H1 (cell line): ENCODE measurements around the gene PLCZ1. TPM values are rescaled to one million over a fixed set of nuclear protein-coding genes. Genes with fewer than 3 reads are reported as not detected.

ENCODE experiments used
- CTCF ChIA-PET: fragments of 300-600 bp; sonication (Branson Sonifier 250); formaldehyde crosslinking; loops from one replicate; lab custom pipeline; 2021; ENCODE audit not compliant: partially characterized antibody; lab: Charles Lee
- POLR2A ChIA-PET: fragments of 300-600 bp; sonication (Branson Sonifier 250); formaldehyde crosslinking; loops from one replicate; lab custom pipeline; 2021; ENCODE audit warnings: inconsistent platforms; ENCODE audit not compliant: partially characterized antibody; lab: Charles Lee
- DNase-seq, 2 experiments: peaks; one replicate each; pipeline versions ENCODE4 v3.0.0 to v3.0.0-alpha.2; 2010 to 2022; ENCODE audit warnings: low spot score in 2 of 2, low read depth in 1 of 2, mixed read lengths in 1 of 2
- FAIRE-seq: peaks from 2 replicates; lab custom pipeline; 2011; peaks lifted over from hg19 to GRCh38; lab: Jason Lieb, UNC
- H2AFZ ChIP-seq: 2 replicates; pipeline ENCODE4 v1.8.1; 2012; ENCODE audit warnings: low read length, inconsistent platforms
- H2AK5ac ChIP-seq: 2 replicates; pipeline ENCODE4 v1.6.1; 2013; ENCODE audit warnings: low read depth, low read length
- H2BK120ac ChIP-seq: replicated peaks from 2 replicates; pipeline ENCODE3; 2013; ENCODE audit warnings: low read depth, low read length, inconsistent platforms
- H2BK12ac ChIP-seq: 2 replicates; pipeline ENCODE4 v1.6.1; 2013; ENCODE audit warnings: low read depth, low read length
- H2BK15ac ChIP-seq: 2 replicates; pipeline ENCODE4 v1.6.1; 2013; ENCODE audit warnings: low read length
- H2BK20ac ChIP-seq: 2 replicates; pipeline ENCODE4 v1.6.1; 2013; ENCODE audit warnings: low read length
- H2BK5ac ChIP-seq: 2 replicates; pipeline ENCODE4 v1.6.1; 2013; ENCODE audit warnings: low read depth, low read length
- H3K14ac ChIP-seq: 2 replicates; pipeline ENCODE4 v1.6.1; 2013; ENCODE audit warnings: inconsistent platforms; ENCODE audit not compliant: insufficient read length
- H3K18ac ChIP-seq: 2 replicates; pipeline ENCODE4 v1.6.1; 2013; ENCODE audit warnings: low read length; ENCODE audit errors: extremely low read depth
- H3K23ac ChIP-seq: 2 replicates; pipeline ENCODE4 v1.6.1; 2013; ENCODE audit warnings: inconsistent platforms; ENCODE audit not compliant: insufficient read length
- H3K23me2 ChIP-seq: 2 replicates; pipeline ENCODE4 v1.6.1; 2013; ENCODE audit warnings: low read depth, low read length
- H3K27ac ChIP-seq: 2 replicates; pipeline ENCODE4 v1.6.1; 2011; ENCODE audit warnings: low read depth, low read length, inconsistent platforms
- H3K27me3 ChIP-seq, 4 experiments: replicated peaks in 1 of 4; 1 replicate in 1 of 4; 2 replicates in 3 of 4; pipeline versions ENCODE4 v1.6.1 to v1.8.1; 2011 to 2013; ENCODE audit warnings: low read length in 3 of 4, mild to moderate bottlenecking in 3 of 4, inconsistent platforms in 2 of 4, mixed read lengths in 2 of 4, moderate library complexity in 1 of 4; ENCODE audit not compliant: control insufficient read depth in 3 of 4, insufficient read depth in 3 of 4; ENCODE audit errors: extremely low read depth in 1 of 4
- H3K36me3 ChIP-seq, 4 experiments: 2 replicates each; pipeline versions ENCODE4 v1.6.1 to v1.8.1; 2011 to 2013; ENCODE audit warnings: mild to moderate bottlenecking in 4 of 4, low read length in 3 of 4, moderate library complexity in 2 of 4, control low read depth in 1 of 4, inconsistent platforms in 1 of 4; ENCODE audit not compliant: insufficient read depth in 4 of 4, control insufficient read depth in 2 of 4
- H3K4ac ChIP-seq: replicated peaks from 2 replicates; pipeline ENCODE3; 2013; ENCODE audit warnings: low read length, low read depth, mixed read lengths, inconsistent platforms; ENCODE audit not compliant: insufficient read length
- H3K4me1 ChIP-seq, 4 experiments: replicated peaks in 1 of 4; 1 replicate in 1 of 4; 2 replicates in 3 of 4; pipeline versions ENCODE4 v1.6.1 to v1.8.1; 2011 to 2013; ENCODE audit warnings: low read length in 3 of 4, inconsistent platforms in 2 of 4, mixed read lengths in 1 of 4; ENCODE audit not compliant: insufficient read depth in 4 of 4, control insufficient read depth in 3 of 4
- H3K4me2 ChIP-seq, 2 experiments: 2 replicates each; pipeline versions ENCODE4 v1.6.1 to v1.8.1; 2011 to 2013; ENCODE audit warnings: low read depth in 2 of 2, low read length in 2 of 2, control low read depth in 1 of 2, inconsistent platforms in 1 of 2, mild to moderate bottlenecking in 1 of 2; ENCODE audit not compliant: insufficient read depth in 1 of 2
- H3K4me3 ChIP-seq, 4 experiments: fragments of 200-600, 300-600 bp in 1 of 4; sonication (generic), shearing (Covaris generic), sonication (Bioruptor Twin) in 1 of 4; 2 replicates each; pipeline versions ENCODE4 v1.5.1 to v1.8.1; 2011 to 2016; ENCODE audit warnings: low read length in 4 of 4, low read depth in 3 of 4, control low read depth in 2 of 4, inconsistent platforms in 2 of 4, mild to moderate bottlenecking in 2 of 4, mixed read lengths in 1 of 4, moderate library complexity in 1 of 4; ENCODE audit not compliant: insufficient read depth in 2 of 4; ENCODE audit errors: extremely low read depth in 1 of 4
- H3K56ac ChIP-seq: replicated peaks from 2 replicates; pipeline ENCODE3; 2013; ENCODE audit warnings: low read depth, mild to moderate bottlenecking, mixed read lengths, low read length, inconsistent platforms; ENCODE audit not compliant: insufficient read length
- H3K79me1 ChIP-seq: 2 replicates; pipeline ENCODE4 v1.6.1; 2013; ENCODE audit warnings: low read depth, low read length, control low read depth
- H3K79me2 ChIP-seq, 2 experiments: 2 replicates each; pipeline versions ENCODE4 v1.6.1 to v1.8.1; 2012 to 2013; ENCODE audit warnings: low read length in 2 of 2, mild to moderate bottlenecking in 2 of 2, inconsistent platforms in 1 of 2; ENCODE audit not compliant: insufficient read depth in 2 of 2, control insufficient read depth in 1 of 2
- H3K9ac ChIP-seq, 4 experiments: replicated peaks in 1 of 4; 1 replicate in 1 of 4; 2 replicates in 3 of 4; pipeline versions ENCODE4 v1.6.1 to v1.8.1; 2011 to 2013; ENCODE audit warnings: low read depth in 3 of 4, low read length in 3 of 4, control low read depth in 2 of 4, mild to moderate bottlenecking in 2 of 4, moderate library complexity in 2 of 4, inconsistent platforms in 1 of 4; ENCODE audit errors: extremely low read depth in 1 of 4
- H3K9me3 ChIP-seq, 2 experiments: 2 replicates each; pipeline versions ENCODE4 v1.6.1 to v1.8.1; 2012 to 2013; ENCODE audit warnings: mild to moderate bottlenecking in 2 of 2, moderate library complexity in 2 of 2, control low read depth in 1 of 2, inconsistent platforms in 1 of 2, low read depth in 1 of 2, low read length in 1 of 2, mixed read lengths in 1 of 2; ENCODE audit not compliant: insufficient read depth in 2 of 2
- H4K20me1 ChIP-seq, 2 experiments: replicated peaks in 1 of 2; 2 replicates each; pipeline versions ENCODE3 to v1.8.1; 2011 to 2013; ENCODE audit warnings: inconsistent platforms in 2 of 2, low read length in 2 of 2, mild to moderate bottlenecking in 1 of 2; ENCODE audit not compliant: insufficient read depth in 2 of 2, control insufficient read depth in 1 of 2
- H4K5ac ChIP-seq: 2 replicates; pipeline ENCODE4 v1.6.1; 2013; ENCODE audit warnings: low read length, low read depth, mixed read lengths, inconsistent platforms; ENCODE audit not compliant: insufficient read length
- H4K8ac ChIP-seq: 2 replicates; pipeline ENCODE4 v1.8.0; 2013; ENCODE audit warnings: mild to moderate bottlenecking, moderate library complexity, low read length, inconsistent platforms; ENCODE audit not compliant: insufficient read depth; ENCODE audit errors: extremely low read depth
- H4K91ac ChIP-seq: replicated peaks from 2 replicates; pipeline ENCODE3; 2013; ENCODE audit warnings: low read length, mixed read lengths, inconsistent platforms; ENCODE audit not compliant: insufficient read length
- EGR1 ChIP-seq: IDR thresholded peaks from 2 replicates; pipeline ENCODE4 v1.6.1; 2011; ENCODE audit warnings: low read depth, low read length, borderline replicate concordance
- EZH2 ChIP-seq: fragments of 200-600 bp; sonication (generic); IDR thresholded peaks from 2 replicates; pipeline ENCODE4 v1.7.1; 2012; ENCODE audit warnings: low read depth, mild to moderate bottlenecking, moderate library complexity, low read length, inconsistent platforms; ENCODE audit not compliant: severe bottlenecking
- GTF2F1 ChIP-seq: IDR thresholded peaks from 2 replicates; pipeline ENCODE4 v1.6.1; 2012; ENCODE audit warnings: low read depth, low read length, improper control_type of control experiment, borderline replicate concordance
- JUND ChIP-seq: IDR thresholded peaks from 2 replicates; pipeline ENCODE4 v1.6.1; 2011; ENCODE audit warnings: mild to moderate bottlenecking, improper control_type of control experiment, low read length
- KDM1A ChIP-seq: fragments of 200-600, 300-600 bp; sonication (generic); IDR thresholded peaks from 2 replicates; pipeline ENCODE4 v1.7.1; 2016; ENCODE audit warnings: mild to moderate bottlenecking, low read length, borderline replicate concordance
- PHF8 ChIP-seq: fragments of 200-600 bp; sonication (generic); conservative IDR thresholded peaks from 2 replicates; pipeline ENCODE4 v1.7.1; 2012; ENCODE audit warnings: low read depth, mild to moderate bottlenecking, inconsistent platforms, low read length, moderate library complexity
- RAD21 ChIP-seq, 2 experiments: IDR thresholded peaks in 1 of 2; conservative IDR thresholded peaks in 1 of 2; 2 replicates each; pipeline ENCODE4 v1.6.1; 2011; ENCODE audit warnings: low read depth in 2 of 2, low read length in 2 of 2, improper control_type of control experiment in 1 of 2, inconsistent platforms in 1 of 2, mild to moderate bottlenecking in 1 of 2, moderate library complexity in 1 of 2
- SP4 ChIP-seq: IDR thresholded peaks from 2 replicates; pipeline ENCODE4 v1.6.1; 2012; ENCODE audit warnings: low read length, inconsistent platforms
- polyA plus RNA-seq, 7 experiments: library from polyadenylated mRNA; depleted of rRNA in 3 of 7; stranded (reverse) in 5 of 7; unstranded in 2 of 7; fragments of >200 nt in 5 of 7; fragments of 200-250 nt in 2 of 7; gene quantifications; 1 replicate in 5 of 7; 2 replicates in 1 of 7; 4 replicates in 1 of 7; pipeline versions ENCODE4 v1.2.1 to v1.2.3, GENCODE V29; 2011 to 2013; ENCODE audit warnings: missing spikeins in 2 of 7, mixed read lengths in 2 of 7
- total RNA-seq: library from RNA; stranded (reverse); fragmentation: NEBNext Ultra II Directional; extraction: Animal tissue kit (Norgen Biotek cat#: 25700); gene quantifications from 2 replicates; pipeline ENCODE4 v1.2.1, GENCODE V29; 2021

PLCZ1 gene
- total and polyA plus RNA-seq, 2 of the 8 experiments (the other 6 are each of a cell fraction or from before 2014, with no cell fraction given): not detected

- Histone ChIP-seq H3K4me3 (no peak overlapping the region), H4K5ac (no peak overlapping the region), H3K9me3 (no peaks in the 10 kb centered on the region), H4K8ac (no peak overlapping the region), H3K23ac (no peak overlapping the region), H3K79me1 (no peaks in the 10 kb centered on the region), H3K56ac (no peak overlapping the region), H2AFZ (no peak overlapping the region), H3K4me2 (no peak overlapping the region), H2BK5ac (no peak overlapping the region), H3K9ac (no peak overlapping the region), H4K91ac (no peak overlapping the region), H3K79me2 (no peaks in the 10 kb centered on the region), H2BK15ac (no peak overlapping the region), H3K4me1 (no peaks in the 10 kb centered on the region), H4K20me1 (no peaks in the 10 kb centered on the region), H3K23me2 (no peaks in the 10 kb centered on the region), H2BK12ac (no peak overlapping the region), H2BK120ac (no peak overlapping the region), H3K27ac (no peak overlapping the region), H3K27me3 (no peaks in the 10 kb centered on the region), H3K14ac (no peak overlapping the region), H3K36me3 (no peaks in the 10 kb centered on the region), H3K4ac (no peak overlapping the region), H2AK5ac (no peak overlapping the region), H3K18ac (no peak overlapping the region), H2BK20ac (no peak overlapping the region)
- DNase-seq (no peak), FAIRE-seq (no peak)
- CTCF ChIA-PET: interaction anchor here (1.1 kb wide), 1 partner anchor 16 kb away, joined by 3 read pairs; no protein-coding TSS in a partner anchor
- POLR2A ChIA-PET: no interaction called here
- no peak for TF ChIP-seq EZH2
- no peak for TF ChIP-seq SP4
- no peak for TF ChIP-seq KDM1A
- no peak for TF ChIP-seq EGR1
- no peak for TF ChIP-seq PHF8
- no peak for TF ChIP-seq GTF2F1
- no peak for TF ChIP-seq RAD21 (IDR thresholded peaks at IDR 0.05 in 1 of 2, conservative IDR thresholded peaks at IDR 0.05 in 1 of 2; ENCODE audit: low read depth in 2 of 2, low read length in 2 of 2)
- no peak for TF ChIP-seq JUND
These were observed 19.4 kb downstream of the PLCZ1 start for GRCh38 chr12:18718462-18718861.
